GM23248 (cell line): ENCODE results near the gene ELK1. TPM values are rescaled to one million over a fixed set of nuclear protein-coding genes. Genes with fewer than 3 reads are reported as not detected.

Source experiments
- DNase-seq: peaks from one replicate; pipeline ENCODE4 v3.0.0-alpha.2; 2015
- H2AFZ ChIP-seq: fragments of 200-600 bp; sonication (generic); 2 replicates; pipeline ENCODE4 v1.6.1; 2016; ENCODE audit warnings: antibody characterized with exemption
- H3F3A ChIP-seq: fragments of 200-600 bp; sonication (generic); 2 replicates; pipeline ENCODE4 v1.6.1; 2016; ENCODE audit warnings: mild to moderate bottlenecking, antibody characterized with exemption, mixed run types; ENCODE audit not compliant: insufficient read depth
- H3K27ac ChIP-seq: fragments of 200-600 bp; sonication (generic); 2 replicates; pipeline ENCODE4 v1.5.1; 2016; ENCODE audit warnings: mild to moderate bottlenecking
- H3K27me3 ChIP-seq: fragments of 200-600 bp; sonication (generic); replicated peaks from 2 replicates; pipeline ENCODE4 v1.6.1; 2016; ENCODE audit warnings: mild to moderate bottlenecking; ENCODE audit not compliant: insufficient read depth
- H3K36me3 ChIP-seq: fragments of 200-600 bp; sonication (generic); 2 replicates; pipeline ENCODE4 v1.6.1; 2016; ENCODE audit warnings: low read depth, mild to moderate bottlenecking
- H3K4me1 ChIP-seq: fragments of 200-600 bp; sonication (generic); 2 replicates; pipeline ENCODE4 v1.6.1; 2016; ENCODE audit warnings: mild to moderate bottlenecking; ENCODE audit not compliant: insufficient read depth
- H3K4me2 ChIP-seq: fragments of 200-600 bp; sonication (generic); one replicate; pipeline ENCODE4 v1.6.1; 2016; ENCODE audit warnings: mild to moderate bottlenecking; ENCODE audit not compliant: unreplicated experiment
- H3K4me3 ChIP-seq: fragments of 200-600 bp; sonication (generic); 2 replicates; pipeline ENCODE4 v1.5.1; 2016; ENCODE audit warnings: mild to moderate bottlenecking
- H3K79me2 ChIP-seq: fragments of 200-600 bp; sonication (generic); 2 replicates; pipeline ENCODE4 v1.6.1; 2016; ENCODE audit warnings: mild to moderate bottlenecking; ENCODE audit not compliant: insufficient read depth
- H3K9ac ChIP-seq: fragments of 200-600 bp; sonication (generic); 2 replicates; pipeline ENCODE4 v1.6.1; 2016; ENCODE audit warnings: mild to moderate bottlenecking
- H3K9me2 ChIP-seq: fragments of 200-600 bp; sonication (generic); 2 replicates; pipeline ENCODE4 v1.6.1; 2016; ENCODE audit warnings: mixed run types, mild to moderate bottlenecking, moderate library complexity; ENCODE audit not compliant: insufficient read depth
- H3K9me3 ChIP-seq: fragments of 200-600 bp; sonication (generic); one replicate; pipeline ENCODE4 v1.6.1; 2017; ENCODE audit warnings: low read depth
- H4K20me1 ChIP-seq: fragments of 200-600 bp; sonication (generic); 2 replicates; pipeline ENCODE4 v1.6.0; 2016; ENCODE audit not compliant: insufficient read depth
- EZH2 ChIP-seq: fragments of 200-600 bp; sonication (generic); IDR thresholded peaks from 2 replicates; pipeline ENCODE4 v1.6.1; 2018; ENCODE audit warnings: antibody characterized with exemption, mild to moderate bottlenecking; ENCODE audit not compliant: insufficient read depth, poor library complexity, severe bottlenecking
- EZH2phosphoT487 ChIP-seq: fragments of 200-600 bp; sonication (generic); IDR thresholded peaks from 2 replicates; pipeline ENCODE4 v1.6.1; 2018; ENCODE audit warnings: antibody characterized with exemption, moderate library complexity, mild to moderate bottlenecking, low read depth; ENCODE audit not compliant: insufficient read depth
- WGBS, 2 experiments: methylation state at CpG; one replicate each; pipeline ENCODE4 v1.1.6; 2015 to 2017; ENCODE audit warnings: low lambda C conversion rate in 2 of 2, low coverage in 1 of 2; ENCODE audit errors: missing lambda C conversion rate in 2 of 2; 5-methylcytosine and 5-hydroxymethylcytosine counted together
- in situ Hi-C: fragments of 300-500 bp; cut with MboI; formaldehyde crosslinking; loops from 2 replicates; pipeline ENCODE4 v1.15.0; 2020
- polyA plus RNA-seq: library from polyadenylated mRNA; unstranded; fragments of >200 nt; fragmentation: Nextera tagmentation; extraction: Ambion mirVana; gene quantifications from 2 replicates; pipeline ENCODE4 v1.2.1, GENCODE V29; 2016
- total RNA-seq: library from RNA; depleted of rRNA; stranded (reverse); fragments of >200 nt; shearing (Covaris generic); gene quantifications from 2 replicates; pipeline ENCODE4 v1.2.3, GENCODE V29; 2014

ELK1 gene
- total and polyA plus RNA-seq, 2 experiments from 2014 or later, result 46.6 to 47.7 TPM

DNA sequence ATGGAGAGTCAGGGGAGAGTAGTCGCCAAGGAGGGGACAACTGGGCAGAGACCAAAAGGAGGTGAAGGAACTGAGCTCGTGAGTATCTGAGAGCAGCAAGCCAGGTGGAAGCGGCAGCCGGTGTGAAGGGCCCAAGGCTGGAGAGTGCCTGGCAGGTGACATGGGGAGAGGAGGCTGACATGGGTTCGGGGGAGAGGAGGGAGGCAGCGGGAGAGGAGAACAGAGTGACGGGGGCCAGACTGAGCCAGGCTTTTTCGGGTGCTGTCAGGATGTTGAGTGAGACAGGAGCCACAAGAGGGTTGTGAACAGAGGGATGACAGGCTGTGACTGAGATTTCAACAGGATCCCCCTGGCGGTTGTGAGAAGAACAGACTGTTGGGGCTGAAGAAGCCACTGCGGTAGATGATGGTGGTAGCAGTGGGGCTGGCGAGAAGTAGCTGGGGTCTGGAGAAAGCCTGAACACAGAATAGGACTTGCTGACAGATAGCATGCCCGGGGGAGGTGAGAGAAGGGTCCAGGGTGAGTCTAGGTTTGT lies 5.7 kb downstream of the ELK1 start:
- Histone ChIP-seq H3K79me2 (peaks cover 77% of the 10 kb centered on the region), H2AFZ (no peak overlapping the region), H3K4me2 (no peak overlapping the region), H3K36me3 (peaks cover 4% of the 10 kb centered on the region; the same call in 1 of the 2 replicates), H3F3A (peaks cover 5% of the 10 kb centered on the region; the same call in 1 of the 2 replicates), H3K4me3 (no peak overlapping the region), H3K9ac (no peak overlapping the region), H3K27me3 (no peaks in the 10 kb centered on the region), H4K20me1 (no peaks in the 10 kb centered on the region), H3K9me3 (no peaks in the 10 kb centered on the region), H3K4me1 (peaks cover 9% of the 10 kb centered on the region), H3K27ac (no peak overlapping the region), H3K9me2 (no peaks in the 10 kb centered on the region)
- peak; percentile 70 for DNase-seq
- TF ChIP-seq EZH2phosphoT487 (no peak), EZH2 (no peak)
- in situ Hi-C loops, result no loop called here
- 51 to 100% methylated on average over 3 to 12 of the region's 12 CpGs for WGBS, 2 experiments

DNA sequence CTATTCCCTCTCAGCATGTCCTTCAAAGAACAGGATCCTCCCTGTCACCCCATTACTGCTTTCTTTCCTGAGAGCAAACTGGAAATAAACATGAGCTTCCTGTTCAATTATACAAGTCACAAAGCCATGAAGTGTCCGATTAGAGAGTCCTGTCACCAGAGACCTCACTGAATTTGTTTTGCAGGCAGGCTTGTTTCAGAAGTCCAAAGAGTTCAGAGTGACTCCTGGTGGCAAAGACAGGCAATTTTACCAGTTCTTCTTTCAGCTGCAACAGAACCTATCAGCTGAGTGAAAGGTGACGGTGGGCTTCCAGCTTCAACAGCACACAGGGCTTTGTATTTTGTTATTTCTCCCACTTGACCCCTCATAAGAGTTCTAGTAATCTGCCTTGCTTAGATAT lies 6.4 kb downstream of the ELK1 start:
- DNase-seq, result peak; percentile 41
- peaks cover 4% of the 10 kb centered on the region; the same call in 1 of the 2 replicates for H3K36me3 ChIP-seq
- H3K9ac ChIP-seq, result no peak overlapping the region
- H4K20me1 ChIP-seq, result no peaks in the 10 kb centered on the region
- peaks cover 5% of the 10 kb centered on the region; the same call in 1 of the 2 replicates for H3F3A ChIP-seq
- no peaks in the 10 kb centered on the region for H3K9me2 ChIP-seq
- no peak overlapping the region for H2AFZ ChIP-seq
- no peak overlapping the region for H3K4me2 ChIP-seq
- in situ Hi-C loops, result no loop called here
- H3K27me3 ChIP-seq, result no peaks in the 10 kb centered on the region
- H3K27ac ChIP-seq, result no peak overlapping the region
- WGBS, 2 experiments, result 63 to 67% methylated on average over 2 of the region's 2 CpGs
- no peak overlapping the region for H3K4me3 ChIP-seq
- TF ChIP-seq EZH2, result no peak
- TF ChIP-seq EZH2phosphoT487, result no peak
- peaks cover 70% of the 10 kb centered on the region for H3K79me2 ChIP-seq
- peaks cover 7% of the 10 kb centered on the region for H3K4me1 ChIP-seq
- no peaks in the 10 kb centered on the region for H3K9me3 ChIP-seq

DNA sequence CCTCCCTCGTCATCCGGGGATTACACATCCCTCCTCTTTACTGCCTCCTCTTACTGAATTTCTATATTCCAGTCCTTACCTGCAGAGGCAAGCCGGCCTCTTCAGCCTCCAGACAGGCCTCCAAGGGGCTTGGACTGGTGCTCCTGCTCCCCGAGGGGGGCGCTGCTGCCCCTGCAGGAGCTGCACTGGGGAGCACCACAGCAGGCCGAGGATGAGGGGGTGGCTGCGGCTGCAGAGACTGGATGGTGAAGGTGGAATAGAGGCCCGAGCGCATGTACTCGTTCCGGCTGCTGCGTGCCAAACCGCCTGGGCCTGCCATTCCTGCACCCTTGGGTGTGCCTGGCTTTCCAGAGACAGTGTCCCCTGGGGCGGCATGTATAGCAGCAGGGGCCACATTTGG lies 11.5 kb downstream of the ELK1 start:
- no peaks in the 10 kb centered on the region for H3K27me3 ChIP-seq
- 0 out of 2 replicates have a peak, but pooled peaks cover 1% of the 10 kb centered on the region for H3F3A ChIP-seq
- H3K36me3 ChIP-seq, result peaks cover 4% of the 10 kb centered on the region; the same call in 1 of the 2 replicates
- no peak overlapping the region for H3K4me3 ChIP-seq
- no peaks in the 10 kb centered on the region for H4K20me1 ChIP-seq
- H3K4me1 ChIP-seq, result no peaks in the 10 kb centered on the region
- H3K9me2 ChIP-seq, result no peaks in the 10 kb centered on the region
- no peak for TF ChIP-seq EZH2
- TF ChIP-seq EZH2phosphoT487, result no peak
- H3K9ac ChIP-seq, result no peak overlapping the region
- DNase-seq, result no peak
- H3K4me2 ChIP-seq, result no peak overlapping the region
- no peak overlapping the region for H2AFZ ChIP-seq
- H3K79me2 ChIP-seq, result peaks cover 24% of the 10 kb centered on the region
- in situ Hi-C loops, result no loop called here
- H3K27ac ChIP-seq, result no peak overlapping the region
- 99 to 100% methylated on average over 5 to 7 of the region's 14 CpGs for WGBS, 2 experiments
- no peaks in the 10 kb centered on the region for H3K9me3 ChIP-seq

DNA sequence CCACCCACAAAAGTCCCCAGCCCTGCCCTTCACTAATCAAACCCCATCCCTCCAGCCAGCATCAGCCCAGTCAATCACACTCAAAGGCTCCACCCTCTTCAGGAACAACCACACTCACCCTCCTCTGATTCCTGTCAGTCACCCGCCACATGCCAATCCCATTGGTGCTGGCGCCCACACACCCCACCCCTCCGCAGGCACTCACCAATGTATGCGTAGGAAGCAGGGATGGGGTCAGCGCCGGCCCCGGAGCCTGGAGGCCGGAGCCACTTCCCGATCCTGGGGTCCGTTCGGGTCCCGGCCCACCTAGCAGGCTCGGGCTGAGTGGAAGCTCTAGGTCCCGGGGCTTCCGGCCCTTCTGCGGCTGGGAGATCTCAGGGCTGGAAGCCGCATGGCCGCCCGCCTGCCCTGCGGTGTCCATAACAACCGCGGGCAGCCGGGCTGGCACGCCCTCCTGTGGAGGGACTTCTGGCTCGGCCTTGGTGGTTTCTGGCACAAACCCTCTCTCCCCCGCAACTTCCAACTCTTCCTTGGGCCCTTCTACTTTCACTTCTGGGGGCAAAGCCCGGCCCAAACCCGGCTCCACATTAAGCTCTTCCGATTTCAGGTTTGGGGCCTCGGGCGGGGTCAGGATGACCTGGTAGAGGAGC lies 12.7 kb downstream of the ELK1 start:
- WGBS, 2 experiments, result 78 to 88% methylated on average over 18 to 23 of the region's 31 CpGs
- Histone ChIP-seq H3K27ac (no peak overlapping the region), H2AFZ (no peak overlapping the region), H3K9me2 (no peaks in the 10 kb centered on the region), H3K79me2 (peaks cover 13% of the 10 kb centered on the region), H3K36me3 (peaks cover 4% of the 10 kb centered on the region; the same call in 1 of the 2 replicates), H3K9ac (no peak overlapping the region), H3F3A (0 out of 2 replicates have a peak, but pooled peaks cover 4% of the 10 kb centered on the region), H3K9me3 (no peaks in the 10 kb centered on the region), H3K4me3 (no peak overlapping the region), H3K4me1 (no peaks in the 10 kb centered on the region), H4K20me1 (no peaks in the 10 kb centered on the region), H3K27me3 (no peaks in the 10 kb centered on the region), H3K4me2 (no peak overlapping the region)
- in situ Hi-C loops, result no loop called here
- DNase-seq, result no peak
- TF ChIP-seq EZH2, result no peak
- TF ChIP-seq EZH2phosphoT487, result no peak
